ENCODE data around the gene MINDY3.
"Not testable (repeated sequence)": the region's sequence is repeated elsewhere in the genome, so short reads cannot be mapped to it uniquely, and the experiment has no call there.

GRCh38 chr10:15761224-15761623 lies 99.1 kb downstream of the MINDY3 start:
- TF ChIP-seq, protein P1, sequence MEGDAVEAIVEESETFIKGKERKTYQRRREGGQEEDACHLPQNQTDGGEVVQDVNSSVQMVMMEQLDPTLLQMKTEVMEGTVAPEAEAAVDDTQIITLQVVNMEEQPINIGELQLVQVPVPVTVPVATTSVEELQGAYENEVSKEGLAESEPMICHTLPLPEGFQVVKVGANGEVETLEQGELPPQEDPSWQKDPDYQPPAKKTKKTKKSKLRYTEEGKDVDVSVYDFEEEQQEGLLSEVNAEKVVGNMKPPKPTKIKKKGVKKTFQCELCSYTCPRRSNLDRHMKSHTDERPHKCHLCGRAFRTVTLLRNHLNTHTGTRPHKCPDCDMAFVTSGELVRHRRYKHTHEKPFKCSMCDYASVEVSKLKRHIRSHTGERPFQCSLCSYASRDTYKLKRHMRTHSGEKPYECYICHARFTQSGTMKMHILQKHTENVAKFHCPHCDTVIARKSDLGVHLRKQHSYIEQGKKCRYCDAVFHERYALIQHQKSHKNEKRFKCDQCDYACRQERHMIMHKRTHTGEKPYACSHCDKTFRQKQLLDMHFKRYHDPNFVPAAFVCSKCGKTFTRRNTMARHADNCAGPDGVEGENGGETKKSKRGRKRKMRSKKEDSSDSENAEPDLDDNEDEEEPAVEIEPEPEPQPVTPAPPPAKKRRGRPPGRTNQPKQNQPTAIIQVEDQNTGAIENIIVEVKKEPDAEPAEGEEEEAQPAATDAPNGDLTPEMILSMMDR (IDR thresholded peaks at IDR 0.05), result not testable (repeated sequence)
- TF ChIP-seq, protein P2, sequence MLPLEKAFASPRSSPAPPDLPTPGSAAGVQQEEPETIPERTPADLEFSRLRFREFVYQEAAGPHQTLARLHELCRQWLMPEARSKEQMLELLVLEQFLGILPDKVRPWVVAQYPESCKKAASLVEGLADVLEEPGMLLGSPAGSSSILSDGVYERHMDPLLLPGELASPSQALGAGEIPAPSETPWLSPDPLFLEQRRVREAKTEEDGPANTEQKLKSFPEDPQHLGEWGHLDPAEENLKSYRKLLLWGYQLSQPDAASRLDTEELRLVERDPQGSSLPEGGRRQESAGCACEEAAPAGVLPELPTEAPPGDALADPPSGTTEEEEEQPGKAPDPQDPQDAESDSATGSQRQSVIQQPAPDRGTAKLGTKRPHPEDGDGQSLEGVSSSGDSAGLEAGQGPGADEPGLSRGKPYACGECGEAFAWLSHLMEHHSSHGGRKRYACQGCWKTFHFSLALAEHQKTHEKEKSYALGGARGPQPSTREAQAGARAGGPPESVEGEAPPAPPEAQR (CRISPR knock-in tag; IDR thresholded peaks at IDR 0.05), result not testable (repeated sequence)
- TF ChIP-seq, protein P3, sequence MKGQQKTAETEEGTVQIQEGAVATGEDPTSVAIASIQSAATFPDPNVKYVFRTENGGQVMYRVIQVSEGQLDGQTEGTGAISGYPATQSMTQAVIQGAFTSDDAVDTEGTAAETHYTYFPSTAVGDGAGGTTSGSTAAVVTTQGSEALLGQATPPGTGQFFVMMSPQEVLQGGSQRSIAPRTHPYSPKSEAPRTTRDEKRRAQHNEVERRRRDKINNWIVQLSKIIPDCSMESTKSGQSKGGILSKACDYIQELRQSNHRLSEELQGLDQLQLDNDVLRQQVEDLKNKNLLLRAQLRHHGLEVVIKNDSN (CRISPR knock-in tag; IDR thresholded peaks at IDR 0.05), result not testable (repeated sequence)
- TF ChIP-seq TEAD1 (CRISPR knock-in tag; IDR thresholded peaks at IDR 0.05), result not testable (repeated sequence)

Measured in WTC11 (cell line).